Ovary (tissue), 9 donors: Measurements from ENCODE around the gene INPP1. TPM values are rescaled to one million over a fixed set of nuclear protein-coding genes. Genes with fewer than 3 reads are reported as not detected.

Source experiments
- DNase-seq, 5 donors: peaks; one replicate each; pipeline ENCODE4 v3.0.0-alpha.2; 2019 to 2020
- H3K27ac ChIP-seq, 2 donors: fragments of 200-600 bp; one replicate each; pipeline versions ENCODE4 v1.5.1 to v1.8.0; 2019 to 2022
- H3K27me3 ChIP-seq: fragments of 200-600 bp; one replicate; pipeline ENCODE4 v1.8.0; 2022
- H3K36me3 ChIP-seq: fragments of 200-600 bp; sonication (generic); one replicate; pipeline ENCODE4 v1.5.1; 2019
- H3K4me1 ChIP-seq: one replicate; pipeline ENCODE4 v1.8.1; 2013; ENCODE audit warnings: mild to moderate bottlenecking, moderate library complexity; ENCODE audit not compliant: insufficient read depth
- H3K4me3 ChIP-seq: fragments of 200-600 bp; sonication (generic); one replicate; pipeline ENCODE4 v1.5.1; 2017
- H3K9me3 ChIP-seq, 2 donors: fragments of 200-600 bp in 1 of 2; sonication (generic) in 1 of 2; one replicate each; pipeline versions ENCODE4 v1.5.1 to v1.8.1; 2013 to 2019; ENCODE audit warnings: mild to moderate bottlenecking in 1 of 2, moderate library complexity in 1 of 2
- EP300 ChIP-seq: sonication (generic); formaldehyde crosslinking; IDR thresholded peaks from one replicate; pipeline ENCODE4 v1.6.1; 2017; ENCODE audit warnings: antibody characterized with exemption
- POLR2A ChIP-seq: fragments of 450-650 bp; IDR thresholded peaks from one replicate; pipeline ENCODE4 v1.6.1; 2017; ENCODE audit warnings: antibody characterized with exemption, mild to moderate bottlenecking, moderate library complexity
- WGBS, 3 donors: extraction: QIAGEN DNeasy Blood & Tissue Kit in 1 of 3; methylation state at CpG; one replicate each; pipeline versions ENCODE4 v1.1.5 to v1.1.7; 2013 to 2017; 5-methylcytosine and 5-hydroxymethylcytosine counted together
- intact Hi-C, 4 donors: fragments of 100-400 bp; cut with DNase I; formaldehyde crosslinking; loops; one replicate each; pipeline versions ENCODE4 v1.11.0 to v1.15.1; 2022 to 2023
- polyA plus RNA-seq, 2 donors: library from polyadenylated mRNA; stranded (reverse); fragments of 200-250 nt in 1 of 2; fragments of 350-450 nt in 1 of 2; fragmentation: Illumina TruSeq in 1 of 2; extraction: RNeasy Lipid Tissue Mini Kit (QIAGEN cat#74804) in 1 of 2; gene quantifications; one replicate each; pipeline ENCODE4 v1.2.3, GENCODE V29; 2013 to 2014
- total RNA-seq, 7 donors: library from RNA; depleted of rRNA in 2 of 7; stranded (reverse); fragments of >200 nt in 2 of 7; fragmentation: NEBNext Ultra II Directional in 3 of 7; extraction: Animal tissue kit (Norgen Biotek cat#: 25700) in 3 of 7; gene quantifications; one replicate each; pipeline versions ENCODE4 v1.1.0 to v1.2.4, GENCODE V29; 2016 to 2023
- TF ChIP-seq, protein P1 (sequence below), 3 donors: fragments of 450-650 bp in 2 of 3; fragments of 200-600 bp in 1 of 3; IDR thresholded peaks; one replicate each; pipeline versions ENCODE4 v1.5.1 to v1.8.0; 2016 to 2022; ENCODE audit warnings: antibody characterized with exemption in 3 of 3, mild to moderate bottlenecking in 1 of 3
- donor health status: DM: no; HTN: no; CAD: no; lungs with moderate emphysema.
- donor health status: DM: no; HTN: no; CAD: no.
- donor health status: Bipolar disorder and iron deficiency.
- donor health status: DM: yes; HTN: yes; CAD: no.
- donor health status: DM: no; HTN: no; CAD: no.
- donor health status: DM: yes; HTN: yes; CAD: no.

Gene INPP1
- total and polyA plus RNA-seq, 9 donors, result 3.5 to 51.2 (median 12.7) TPM

DNA sequence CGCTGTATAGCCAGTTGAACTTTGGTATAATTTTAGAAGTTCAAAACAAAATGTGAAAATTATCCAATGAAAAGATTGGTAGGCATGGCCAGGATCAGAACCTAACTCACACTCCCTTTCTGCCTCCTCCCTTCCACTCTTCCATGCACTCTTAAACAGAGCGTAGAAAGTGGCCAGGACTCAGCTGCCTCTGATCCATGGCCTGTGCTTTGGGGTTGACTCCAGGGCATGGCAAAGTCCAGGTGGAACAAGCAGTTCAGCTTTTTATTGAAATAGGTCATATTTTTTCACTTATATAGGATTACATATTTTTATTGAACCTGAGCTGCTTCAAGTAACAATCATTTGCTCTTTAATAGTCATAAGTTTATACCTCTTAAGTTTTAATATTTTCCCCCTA is 26.2 kb downstream of the INPP1 start:
- Histone ChIP-seq H3K27me3 (no peaks in the 10 kb centered on the region), H3K27ac (no peak overlapping the region), H3K36me3 (no peaks in the 10 kb centered on the region), H3K4me1 (peaks cover 1% of the 10 kb centered on the region), H3K4me3 (no peak overlapping the region), H3K9me3 (no peaks in the 10 kb centered on the region)
- TF ChIP-seq EP300 (no peak), POLR2A (no peak)
- TF ChIP-seq, protein P1, sequence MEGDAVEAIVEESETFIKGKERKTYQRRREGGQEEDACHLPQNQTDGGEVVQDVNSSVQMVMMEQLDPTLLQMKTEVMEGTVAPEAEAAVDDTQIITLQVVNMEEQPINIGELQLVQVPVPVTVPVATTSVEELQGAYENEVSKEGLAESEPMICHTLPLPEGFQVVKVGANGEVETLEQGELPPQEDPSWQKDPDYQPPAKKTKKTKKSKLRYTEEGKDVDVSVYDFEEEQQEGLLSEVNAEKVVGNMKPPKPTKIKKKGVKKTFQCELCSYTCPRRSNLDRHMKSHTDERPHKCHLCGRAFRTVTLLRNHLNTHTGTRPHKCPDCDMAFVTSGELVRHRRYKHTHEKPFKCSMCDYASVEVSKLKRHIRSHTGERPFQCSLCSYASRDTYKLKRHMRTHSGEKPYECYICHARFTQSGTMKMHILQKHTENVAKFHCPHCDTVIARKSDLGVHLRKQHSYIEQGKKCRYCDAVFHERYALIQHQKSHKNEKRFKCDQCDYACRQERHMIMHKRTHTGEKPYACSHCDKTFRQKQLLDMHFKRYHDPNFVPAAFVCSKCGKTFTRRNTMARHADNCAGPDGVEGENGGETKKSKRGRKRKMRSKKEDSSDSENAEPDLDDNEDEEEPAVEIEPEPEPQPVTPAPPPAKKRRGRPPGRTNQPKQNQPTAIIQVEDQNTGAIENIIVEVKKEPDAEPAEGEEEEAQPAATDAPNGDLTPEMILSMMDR (IDR thresholded peaks at IDR 0.05), result no peak
- 95 to 97% (median 97%) methylated on average over 2 of the region's 2 CpGs for WGBS, 3 donors
- no peak for DNase-seq
- intact Hi-C loops, result loop anchor here in 1 of 4 donors (10.0 kb wide), 1 partner anchor 45 kb away; no protein-coding TSS in a partner anchor

DNA sequence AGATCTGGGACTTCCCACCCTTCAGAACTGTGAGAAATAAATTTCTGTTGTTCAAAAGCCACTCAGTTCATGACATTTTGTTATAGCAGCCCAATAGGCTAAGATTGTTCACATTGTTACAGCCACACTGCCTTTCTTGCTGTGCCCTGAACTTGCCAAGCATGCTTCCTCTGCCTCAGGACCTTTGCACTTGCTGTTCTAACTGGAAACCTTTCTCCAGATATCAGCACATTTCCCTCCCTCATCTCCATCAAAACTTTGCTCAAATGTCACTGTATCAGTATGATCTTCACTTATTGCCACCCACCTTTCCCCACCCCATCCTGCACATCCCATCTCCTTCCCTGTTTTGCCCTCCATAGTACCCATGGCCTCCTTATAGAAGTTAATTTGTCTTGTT is 32.7 kb downstream of the INPP1 start:
- H3K4me1 ChIP-seq, result peaks cover 1% of the 10 kb centered on the region
- H3K9me3 ChIP-seq, result no peaks in the 10 kb centered on the region
- intact Hi-C loops, result loop anchor here in 1 of 4 donors (10.0 kb wide), 1 partner anchor 51 kb away; no protein-coding TSS in a partner anchor
- TF ChIP-seq EP300 (no peak), POLR2A (no peak)
- TF ChIP-seq, protein P1 (IDR thresholded peaks at IDR 0.05), result no peak
- no peaks in the 10 kb centered on the region for H3K27me3 ChIP-seq
- H3K36me3 ChIP-seq, result no peaks in the 10 kb centered on the region
- H3K27ac ChIP-seq, result no peak overlapping the region
- no peak for DNase-seq
- H3K4me3 ChIP-seq, result no peak overlapping the region

GRCh38 chr2:190376591-190377245 is 33.3 kb downstream of the INPP1 start:
- 77 to 81% (median 78%) methylated on average over 3 of the region's 3 CpGs for WGBS, 3 donors
- no peaks in the 10 kb centered on the region for H3K36me3 ChIP-seq
- H3K9me3 ChIP-seq, result no peaks in the 10 kb centered on the region
- intact Hi-C loops, result loop anchor here in 1 of 4 donors (10.0 kb wide), 1 partner anchor 52 kb away; no protein-coding TSS in a partner anchor
- H3K27me3 ChIP-seq, result no peaks in the 10 kb centered on the region
- no peak overlapping the region for H3K4me3 ChIP-seq
- H3K27ac ChIP-seq, result no peak overlapping the region
- peaks cover 1% of the 10 kb centered on the region for H3K4me1 ChIP-seq
- no peak for DNase-seq
- TF ChIP-seq POLR2A (no peak), EP300 (no peak)
- TF ChIP-seq, protein P1 (IDR thresholded peaks at IDR 0.05), result no peak

DNA sequence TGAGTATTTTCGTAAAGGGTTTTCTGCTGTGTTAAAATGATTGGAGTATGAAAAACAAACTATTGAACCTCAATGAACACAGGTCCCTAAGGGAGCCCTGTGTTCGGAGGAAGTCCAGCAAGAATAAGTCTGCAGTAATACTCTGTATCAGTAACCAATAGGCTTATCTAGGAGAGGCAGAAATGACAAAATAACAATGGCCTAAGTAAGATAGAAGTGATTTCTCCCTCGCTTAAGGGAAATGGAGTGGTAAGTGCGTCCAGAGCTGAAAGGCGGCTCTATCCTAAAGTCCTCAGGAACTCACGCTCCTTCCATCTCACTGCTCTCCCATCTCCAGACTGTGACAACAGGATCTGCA is 35.5 kb downstream of the INPP1 start:
- H3K36me3 ChIP-seq, result no peaks in the 10 kb centered on the region
- WGBS, 3 donors, result 85 to 96% (median 93%) methylated on average over 6 of the region's 6 CpGs
- H3K27ac ChIP-seq, result no peak overlapping the region
- no peak for DNase-seq
- H3K27me3 ChIP-seq, result no peaks in the 10 kb centered on the region
- no peak overlapping the region for H3K4me3 ChIP-seq
- H3K9me3 ChIP-seq, result no peaks in the 10 kb centered on the region
- TF ChIP-seq, protein P1 (IDR thresholded peaks at IDR 0.05), result no peak
- no peak for TF ChIP-seq EP300
- no peak for TF ChIP-seq POLR2A
- intact Hi-C loops, result loop anchor here in 1 of 4 donors (10.0 kb wide), 1 partner anchor 54 kb away; no protein-coding TSS in a partner anchor
- H3K4me1 ChIP-seq, result no peaks in the 10 kb centered on the region
